HCT116 (cell line): Measurements from ENCODE around the gene ZC3H13.

Experiments used
- CEBPB ChIP-seq: IDR thresholded peaks from 2 replicates; pipeline ENCODE4 v1.6.1; 2012; ENCODE audit warnings: low read depth
- CTCF ChIP-seq, 3 experiments: fragments of 200-600 bp in 1 of 3; sonication (generic) in 1 of 3; IDR thresholded peaks in 2 of 3; conservative IDR thresholded peaks in 1 of 3; 2 replicates each; pipeline ENCODE4 v1.5.1; 2012 to 2017; ENCODE audit warnings: low read depth in 2 of 3, low read length in 2 of 3, antibody characterized with exemption in 1 of 3, borderline replicate concordance in 1 of 3, control low read depth in 1 of 3, mild to moderate bottlenecking in 1 of 3, mixed read lengths in 1 of 3, mixed run types in 1 of 3, moderate library complexity in 1 of 3; ENCODE audit not compliant: insufficient read depth in 1 of 3
- EZH2 ChIP-seq: fragments of 200-600 bp; sonication (generic); IDR thresholded peaks from 2 replicates; pipeline ENCODE4 v1.6.1; 2017; ENCODE audit warnings: antibody characterized with exemption, mixed run types
- POLR2A ChIP-seq: IDR thresholded peaks from 2 replicates; pipeline ENCODE4 v1.7.0; 2011; ENCODE audit warnings: borderline replicate concordance; ENCODE audit not compliant: insufficient read depth, insufficient read length; ENCODE audit errors: extremely low read depth
- POLR2AphosphoS5 ChIP-seq: IDR thresholded peaks from 2 replicates; pipeline ENCODE4 v1.6.1; 2011; ENCODE audit warnings: mild to moderate bottlenecking, low read depth, low read length, moderate library complexity
- YY1 ChIP-seq: IDR thresholded peaks from 2 replicates; pipeline ENCODE4 v1.6.1; 2011; ENCODE audit warnings: low read length, low read depth, moderate library complexity, mild to moderate bottlenecking; ENCODE audit not compliant: insufficient replicate concordance; ENCODE audit errors: extremely low read depth
- ZBTB33 ChIP-seq: IDR thresholded peaks from 2 replicates; pipeline ENCODE4 v1.6.1; 2011; ENCODE audit warnings: mild to moderate bottlenecking, low read length, moderate library complexity; ENCODE audit not compliant: insufficient replicate concordance; ENCODE audit errors: extremely low read depth

GRCh38 chr13:45966715-45967114, 85.8 kb downstream of the ZC3H13 start:
- no peak for TF ChIP-seq CTCF (IDR thresholded peaks at IDR 0.05 in 2 of 3, conservative IDR thresholded peaks at IDR 0.05 in 1 of 3; ENCODE audit: borderline replicate concordance in 1 of 3, insufficient read depth in 1 of 3, low read depth in 2 of 3, low read length in 2 of 3)
- TF ChIP-seq EZH2 = no peak
- no peak for TF ChIP-seq ZBTB33
- no peak for TF ChIP-seq CEBPB
- TF ChIP-seq POLR2AphosphoS5 = no peak
- TF ChIP-seq YY1 = no peak
- no peak for TF ChIP-seq POLR2A
